Hypothalamus (tissue), 51 donors: ENCODE measurements around the gene PSMB5.
A peak's percentile ranks its signal among the peaks of the same experiment; 100 is the strongest.

Experiments used
- DNase-seq, 51 donors: peaks; one replicate each; lab custom pipeline; 2025; lab: John Stamatoyannopoulos, UW

Gene PSMB5

DNA sequence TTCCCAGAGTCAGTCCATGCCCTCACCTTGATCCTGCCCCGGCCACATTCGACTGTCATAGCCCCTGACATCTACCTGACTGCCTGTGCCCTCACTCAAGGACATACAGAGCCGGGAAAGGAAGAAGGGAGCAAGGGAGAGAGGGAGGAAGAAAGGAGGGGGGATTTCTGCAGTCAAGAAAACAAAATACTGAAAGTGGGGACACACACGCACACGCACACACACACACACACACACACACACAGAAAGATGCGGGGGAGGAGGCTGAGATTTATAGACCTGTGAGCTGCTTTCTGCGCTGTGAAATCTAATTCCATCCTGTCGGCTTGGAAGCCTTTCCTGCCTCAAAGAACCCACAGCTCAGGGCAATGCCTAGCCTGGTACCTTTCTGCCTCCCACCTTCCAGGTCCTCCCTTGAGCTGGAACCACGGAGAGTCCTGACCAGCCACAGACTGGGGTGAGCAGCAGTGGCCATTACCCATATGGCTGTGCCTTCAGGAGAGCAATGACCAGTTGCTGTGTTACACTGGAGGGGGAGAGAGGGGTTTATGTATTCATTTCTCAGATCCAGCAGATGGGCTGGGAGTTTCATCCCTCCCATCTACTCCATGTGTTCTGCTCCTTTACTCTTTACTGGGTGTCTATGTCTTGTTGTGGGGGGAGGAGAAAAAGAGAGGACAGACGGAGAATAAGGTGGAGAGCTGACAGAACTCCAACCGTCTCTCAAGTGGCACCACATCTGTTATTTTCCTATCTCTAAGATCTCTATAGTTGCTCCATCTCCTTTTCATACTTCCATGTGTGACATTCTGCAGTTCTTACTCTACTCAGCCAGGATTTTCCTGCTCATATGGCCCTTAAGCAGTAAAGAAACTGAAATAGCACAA, 37.7 kb downstream of the PSMB5 start:
- no peak for DNase-seq

DNA sequence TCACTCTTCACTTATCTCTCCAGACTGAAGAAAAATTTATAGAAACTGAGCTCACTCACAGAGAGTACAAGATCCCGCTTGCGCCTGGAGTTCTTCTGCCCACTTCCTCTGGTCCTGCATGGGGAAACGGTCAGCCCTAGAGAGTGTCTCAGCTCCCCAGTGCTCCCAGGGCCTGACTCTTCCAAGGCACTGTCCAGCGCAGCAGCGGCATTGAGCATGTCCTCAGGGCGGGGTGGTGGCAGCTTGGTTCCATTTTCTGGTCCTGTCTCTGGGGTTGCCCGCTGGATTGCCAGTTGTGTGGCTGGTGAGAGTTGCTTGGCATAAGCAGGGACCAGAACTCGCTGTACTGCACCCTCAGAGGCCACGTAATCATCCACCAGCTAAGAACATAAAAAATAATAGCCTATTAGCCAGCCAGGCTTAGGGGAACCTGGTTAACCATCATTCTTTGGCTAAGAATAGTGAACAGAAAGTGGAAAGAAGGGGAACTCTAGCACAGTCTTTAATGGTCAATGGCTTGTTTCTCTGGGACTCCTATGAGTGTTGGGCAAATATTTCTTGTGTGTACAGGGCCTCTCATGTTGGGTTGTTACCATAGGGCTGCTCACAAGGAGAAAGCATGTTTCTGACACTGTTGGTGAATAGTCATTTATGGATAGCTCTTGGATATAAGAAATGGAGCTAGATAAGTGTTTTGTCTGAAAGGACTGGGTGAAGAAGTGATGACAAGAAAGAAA, 38.6 kb downstream of the PSMB5 start:
- DNase-seq: no peak

DNA sequence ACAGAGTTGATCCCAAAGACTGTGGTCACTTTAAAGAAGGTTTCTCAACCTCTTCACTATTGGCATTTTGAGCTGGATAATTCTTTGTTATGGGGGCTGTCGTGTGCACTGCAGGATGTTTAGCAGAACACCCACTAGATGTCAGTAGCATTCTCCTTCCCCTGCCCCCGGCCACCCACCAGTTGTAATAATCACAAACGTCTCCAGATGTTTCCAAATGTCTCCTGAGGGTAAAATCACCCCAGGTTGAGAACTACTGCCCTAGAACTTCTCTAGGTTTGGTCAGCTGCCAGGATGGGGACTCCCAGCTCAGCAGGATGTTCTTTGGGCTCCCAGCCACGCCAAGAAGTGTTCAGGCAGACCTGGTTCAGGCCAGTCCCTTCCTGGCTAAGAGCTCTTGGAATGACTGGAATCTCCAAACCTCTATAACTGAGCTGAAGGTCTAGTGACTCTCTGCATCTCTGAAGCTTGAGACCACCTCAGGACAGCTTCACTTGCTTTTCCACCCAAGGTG, 39.9 kb downstream of the PSMB5 start:
- DNase-seq: peak in 10 of 51 donors; percentile 6 to 45 (median 14)

DNA sequence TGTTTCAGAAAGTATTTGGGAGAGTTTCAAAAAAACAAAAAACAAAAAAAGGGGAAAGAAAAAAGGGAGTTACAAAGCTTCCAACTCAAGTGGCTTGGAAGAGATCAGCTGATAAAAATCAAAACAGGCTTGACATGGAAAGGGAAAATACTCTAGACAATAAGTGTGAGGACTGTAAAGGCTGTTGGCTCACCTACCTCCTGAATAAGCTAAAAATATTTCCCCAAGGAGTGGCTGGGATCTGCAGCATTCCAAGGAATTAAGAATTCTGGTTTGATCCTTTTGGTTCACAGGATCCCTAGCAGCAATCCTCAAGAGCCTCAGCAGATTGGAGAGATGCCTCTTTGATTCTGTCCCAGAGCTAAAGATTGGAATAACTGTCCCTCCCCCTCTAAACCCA, 41.2 kb downstream of the PSMB5 start:
- DNase-seq: no peak

DNA sequence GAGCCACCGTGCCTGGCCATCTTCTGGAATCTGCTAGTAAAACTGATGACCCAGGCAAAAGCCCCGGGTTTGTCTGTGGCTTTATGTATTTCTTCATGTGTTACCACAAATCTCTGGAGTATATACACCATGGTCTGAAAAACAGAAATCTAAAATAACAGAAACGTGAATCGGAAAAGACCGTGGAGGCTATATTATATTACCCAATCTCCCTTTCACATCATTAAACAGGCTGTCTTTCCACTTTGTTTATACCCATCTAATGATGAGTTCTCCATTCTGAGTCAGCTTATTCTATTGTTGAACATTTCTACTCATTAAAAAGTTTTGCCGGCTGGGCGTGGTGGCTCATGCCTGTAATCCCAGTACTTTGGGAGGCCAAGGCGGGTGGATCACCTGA, 42.8 kb downstream of the PSMB5 start:
- DNase-seq: no peak

DNA sequence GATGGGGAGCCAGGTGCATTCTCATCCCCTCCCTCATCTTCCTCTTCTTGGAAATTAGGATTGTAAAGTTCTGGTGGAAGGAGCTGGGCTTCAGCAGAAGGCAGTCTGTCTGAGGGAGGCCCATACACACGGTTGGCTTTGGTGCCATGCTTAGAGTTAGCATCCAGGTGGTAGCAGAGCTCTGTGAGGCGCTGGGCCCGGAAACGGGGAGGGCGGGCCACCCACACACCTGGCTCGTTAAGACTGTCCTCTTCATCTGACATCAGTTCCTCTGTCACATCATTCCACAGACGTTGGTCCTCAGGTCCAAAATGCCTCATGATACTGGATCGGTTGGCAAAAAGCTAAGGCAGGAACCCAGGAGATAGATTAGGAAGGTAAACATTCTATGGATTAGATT, 47.4 kb downstream of the PSMB5 start:
- DNase-seq: no peak

DNA sequence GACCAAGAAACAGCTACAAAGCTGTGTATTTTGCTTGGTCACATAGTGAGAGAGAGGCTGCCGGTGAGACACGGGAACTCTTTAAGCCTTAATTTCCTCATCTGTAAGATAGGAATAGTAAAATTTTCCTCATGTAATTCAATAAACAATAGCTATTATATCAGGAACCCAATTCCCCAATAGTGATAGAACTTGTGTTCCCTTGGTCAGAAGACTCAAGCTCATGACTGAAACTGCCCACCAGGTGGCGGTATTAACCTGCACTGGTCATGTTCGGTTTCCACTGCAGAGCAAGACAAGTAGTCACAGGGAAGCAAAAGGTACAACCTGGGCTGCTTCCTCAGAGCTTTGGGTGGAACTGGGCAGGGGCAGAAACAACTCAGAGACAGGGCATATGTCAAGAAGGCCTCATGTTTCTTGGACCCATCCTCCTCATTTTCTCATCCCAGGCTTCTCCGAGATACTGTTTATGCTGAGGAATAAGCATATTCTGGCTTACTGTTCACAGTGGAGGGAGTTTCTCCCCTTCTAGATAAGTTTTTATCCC, 48.1 kb downstream of the PSMB5 start:
- DNase-seq: peak in 49 of 51 donors; percentile 16 to 98 (median 74)

DNA sequence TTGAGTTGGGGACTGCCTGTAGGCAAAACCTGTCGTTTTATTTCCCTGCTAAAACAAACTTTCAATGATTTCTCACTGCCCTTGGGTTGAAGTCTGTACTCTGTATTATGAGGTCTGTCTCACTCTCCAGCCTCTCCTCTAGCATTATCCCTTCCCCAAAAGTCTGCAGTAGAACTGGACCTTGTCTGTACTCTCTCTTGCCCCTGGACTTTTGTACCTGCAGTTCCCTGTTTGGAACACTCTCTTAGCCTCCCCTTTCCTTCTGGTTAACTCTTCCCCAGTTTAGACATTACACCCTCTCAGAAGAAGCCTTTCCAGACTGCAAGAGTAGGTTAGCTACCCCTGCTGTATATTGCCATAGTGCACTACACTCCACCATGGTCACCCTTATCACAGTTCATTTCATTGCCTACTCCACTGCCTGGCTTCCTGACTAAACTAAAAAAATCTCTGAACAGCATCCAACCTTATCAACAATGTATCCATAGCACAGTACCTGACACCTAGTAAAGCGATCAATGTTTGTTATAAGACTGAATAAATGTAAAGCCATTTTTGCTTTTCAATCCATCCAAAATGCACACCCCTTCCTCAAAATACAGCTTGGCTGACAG, 48.7 kb downstream of the PSMB5 start:
- DNase-seq: no peak

DNA sequence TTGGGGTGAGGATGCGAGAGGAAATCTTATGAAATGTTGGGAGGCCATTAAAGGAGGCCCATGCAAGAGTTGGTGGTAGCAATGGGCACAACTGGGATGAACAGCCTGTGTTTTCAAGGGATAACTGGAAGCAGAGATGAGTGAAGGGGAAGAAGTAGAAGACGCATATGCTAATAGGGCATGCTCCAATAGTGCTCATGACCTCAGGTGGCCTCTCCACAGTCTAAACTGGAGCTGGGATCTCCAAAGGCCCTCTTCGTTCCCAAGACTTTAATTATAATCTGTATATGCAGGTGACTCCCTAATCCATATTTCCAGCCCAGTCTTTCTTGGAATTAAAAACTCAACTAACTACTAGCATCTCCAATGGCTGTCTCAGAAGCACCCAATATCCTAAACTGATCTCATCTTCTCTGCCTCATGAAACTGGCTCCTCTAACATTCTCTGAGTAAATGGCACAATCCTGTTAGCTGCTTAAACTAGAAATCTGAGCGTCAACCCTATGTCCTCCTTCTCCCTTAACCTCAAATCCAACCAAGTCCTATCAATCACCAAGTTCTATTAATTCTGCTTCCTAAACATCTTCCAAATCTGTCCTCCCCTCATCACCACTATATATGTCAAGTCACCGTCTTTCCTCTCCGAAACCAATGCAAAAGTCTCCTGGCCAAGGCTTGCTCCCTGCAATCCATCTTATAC, 49.6 kb downstream of the PSMB5 start:
- no peak for DNase-seq

DNA sequence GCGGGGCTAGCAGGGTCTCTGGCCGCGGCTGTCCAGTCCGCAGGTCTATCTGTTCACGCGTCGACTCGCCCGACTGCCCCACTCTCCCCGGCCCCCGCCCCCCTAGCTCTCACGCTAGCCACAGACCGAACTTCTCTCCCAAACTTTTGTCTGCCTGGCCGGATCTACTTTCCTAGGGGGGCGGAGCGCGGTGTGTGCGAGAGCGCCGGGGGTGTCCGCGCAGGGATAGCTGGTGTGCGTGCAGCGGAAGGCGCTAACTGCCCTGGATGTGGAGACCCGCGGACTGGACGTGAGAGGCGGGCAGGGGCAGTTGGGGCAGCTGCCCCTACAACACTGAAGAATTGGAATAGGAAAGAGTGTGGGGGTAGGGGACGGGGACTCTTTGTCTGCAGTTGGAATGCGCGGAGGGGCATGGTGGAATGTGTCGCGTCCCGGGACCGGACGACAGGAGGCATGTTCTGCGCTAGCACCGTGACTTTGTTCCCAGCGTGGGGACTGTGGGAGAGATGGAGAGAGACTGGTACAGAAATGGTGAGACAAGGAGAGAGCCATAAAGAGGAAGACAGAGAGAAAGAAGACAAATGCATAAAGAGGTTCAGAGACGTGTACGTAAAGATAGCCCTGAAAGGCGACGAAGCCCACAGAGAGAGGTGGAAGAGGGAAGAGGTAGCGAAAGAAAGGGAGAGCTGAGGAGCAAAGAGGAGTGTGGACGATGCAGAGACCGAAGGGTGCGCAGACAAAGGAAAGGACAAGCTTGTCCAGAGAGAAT, 52.0 kb downstream of the PSMB5 start, which contains the start of gene AJUBA:
AJUBA (minus strand) TSS at position 75 of the 769 bp plus-strand sequence. CDS start 285 bp downstream, outside the sequence.
- DNase-seq: peak in 35 of 51 donors; percentile 6 to 68 (median 40)

DNA sequence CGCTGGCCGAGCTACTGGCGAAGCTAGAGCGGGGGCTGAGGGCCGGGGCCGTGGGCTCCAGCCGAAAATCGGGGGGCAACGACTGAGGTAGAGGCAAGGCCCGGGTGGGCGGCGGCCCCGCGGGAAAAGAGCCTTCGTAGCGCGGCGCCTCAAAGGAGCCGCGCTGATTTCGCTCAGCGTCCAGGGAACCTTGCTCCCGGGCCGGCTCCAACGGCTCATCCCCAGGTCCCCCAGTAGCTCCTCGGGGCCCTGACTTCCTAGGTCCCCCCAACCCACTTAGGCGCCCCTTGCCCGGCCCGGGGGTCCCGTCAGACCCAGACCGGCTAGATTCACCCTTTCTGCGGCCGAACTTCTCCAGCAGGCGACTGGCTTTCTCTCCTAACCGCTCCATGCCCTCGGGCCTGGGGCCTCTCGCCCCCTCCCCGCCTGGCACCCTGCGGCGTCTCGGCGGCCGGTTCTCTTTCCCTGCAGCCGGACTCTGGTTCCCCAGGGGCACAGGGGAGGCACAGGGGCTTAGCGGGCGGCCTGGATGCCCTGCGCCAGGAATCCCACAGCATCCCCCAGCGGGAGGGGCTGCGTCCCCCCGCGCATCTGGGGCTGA, 52.7 kb downstream of the PSMB5 start:
- DNase-seq: no peak

DNA sequence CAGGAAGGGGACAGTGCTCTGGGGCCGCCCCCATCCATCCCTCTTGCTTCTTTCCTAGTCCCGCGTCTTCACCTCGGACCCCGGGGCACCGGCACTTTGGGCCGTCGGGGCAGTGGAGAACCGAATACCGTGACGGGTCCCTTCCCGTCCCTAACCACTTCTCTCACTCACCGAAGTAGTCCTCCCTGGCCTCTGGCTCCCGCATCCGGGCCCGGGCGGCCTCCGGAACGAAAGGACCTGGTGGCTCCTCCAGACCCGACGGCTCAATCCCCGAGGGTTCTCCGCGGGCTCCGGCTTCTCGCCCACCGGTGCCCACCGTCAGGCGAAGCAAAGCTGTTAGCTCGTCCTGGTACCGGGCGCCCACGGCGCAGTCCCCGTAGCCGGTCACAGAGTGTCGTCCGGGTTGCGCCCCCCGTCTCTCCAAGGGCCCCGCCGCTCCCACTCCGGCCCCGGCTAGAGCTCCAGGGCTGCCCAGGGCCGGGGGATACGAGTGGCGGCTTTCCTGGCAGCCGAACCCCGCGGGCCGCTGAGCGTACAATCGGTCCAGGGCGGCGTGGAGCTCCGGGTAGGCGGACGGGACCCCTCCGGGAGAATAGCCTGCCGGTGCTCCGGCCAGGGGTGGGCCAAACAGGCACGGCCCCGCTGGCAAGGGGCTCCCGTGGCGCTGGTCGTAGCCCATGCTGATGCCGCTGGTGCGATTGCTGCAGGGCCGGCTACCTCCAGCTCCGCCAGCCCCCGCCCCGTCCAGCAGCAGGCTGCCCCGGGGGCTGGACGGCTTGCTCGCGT, 53.4 kb downstream of the PSMB5 start:
- no peak for DNase-seq

DNA sequence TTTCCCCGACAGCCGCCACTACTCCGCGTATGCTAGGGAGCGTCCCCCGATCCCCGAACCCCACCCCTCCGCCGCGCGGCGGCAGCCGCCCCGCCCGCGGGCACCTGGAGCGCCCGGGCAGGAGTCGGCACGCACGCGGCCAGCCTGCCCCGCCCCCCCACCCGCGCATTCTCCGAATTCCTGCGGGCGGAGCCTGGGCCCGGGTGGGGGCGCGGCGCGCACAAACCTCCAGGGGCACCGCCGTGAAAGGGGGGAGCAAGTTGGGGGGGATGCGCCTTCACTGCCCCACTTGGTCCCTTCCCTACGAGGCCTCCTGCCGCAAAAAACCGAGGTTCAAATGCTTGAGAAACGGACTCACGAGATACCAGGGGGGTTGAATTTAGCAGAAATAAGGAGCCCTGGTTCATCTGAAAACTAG, 54.0 kb downstream of the PSMB5 start:
- DNase-seq: peak in 1 of 51 donors; percentile 5

DNA sequence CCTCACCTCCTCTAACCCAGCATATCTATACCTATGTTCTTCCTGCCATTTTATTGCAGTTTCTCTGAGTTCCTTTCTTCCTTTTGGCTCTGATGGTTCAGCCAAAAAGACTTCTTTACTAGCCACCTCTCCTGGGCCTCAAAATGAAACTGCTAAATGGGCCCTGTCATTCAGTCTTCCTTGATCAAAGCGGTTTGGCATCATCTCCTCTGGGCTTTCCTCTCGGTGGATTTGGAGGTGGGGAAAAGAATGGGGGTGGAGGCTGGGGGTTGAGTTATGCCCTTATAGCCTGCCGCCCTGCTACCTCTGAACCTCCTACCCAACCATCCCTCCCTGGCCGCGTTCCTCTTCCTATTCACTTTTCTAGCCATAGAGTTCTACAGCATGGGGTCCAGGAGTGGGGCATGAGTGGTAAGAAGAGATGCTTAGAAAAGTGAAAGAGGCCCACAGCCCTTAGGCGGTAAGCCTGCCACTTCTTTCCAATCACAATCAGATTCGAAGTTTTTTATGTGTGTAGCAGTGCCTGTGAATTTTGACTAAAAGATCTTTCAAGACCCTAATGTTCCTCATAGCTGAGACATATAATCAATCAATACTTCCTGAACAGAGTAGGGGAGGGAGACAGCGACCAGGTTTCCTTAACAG, 54.8 kb downstream of the PSMB5 start:
- DNase-seq: no peak

DNA sequence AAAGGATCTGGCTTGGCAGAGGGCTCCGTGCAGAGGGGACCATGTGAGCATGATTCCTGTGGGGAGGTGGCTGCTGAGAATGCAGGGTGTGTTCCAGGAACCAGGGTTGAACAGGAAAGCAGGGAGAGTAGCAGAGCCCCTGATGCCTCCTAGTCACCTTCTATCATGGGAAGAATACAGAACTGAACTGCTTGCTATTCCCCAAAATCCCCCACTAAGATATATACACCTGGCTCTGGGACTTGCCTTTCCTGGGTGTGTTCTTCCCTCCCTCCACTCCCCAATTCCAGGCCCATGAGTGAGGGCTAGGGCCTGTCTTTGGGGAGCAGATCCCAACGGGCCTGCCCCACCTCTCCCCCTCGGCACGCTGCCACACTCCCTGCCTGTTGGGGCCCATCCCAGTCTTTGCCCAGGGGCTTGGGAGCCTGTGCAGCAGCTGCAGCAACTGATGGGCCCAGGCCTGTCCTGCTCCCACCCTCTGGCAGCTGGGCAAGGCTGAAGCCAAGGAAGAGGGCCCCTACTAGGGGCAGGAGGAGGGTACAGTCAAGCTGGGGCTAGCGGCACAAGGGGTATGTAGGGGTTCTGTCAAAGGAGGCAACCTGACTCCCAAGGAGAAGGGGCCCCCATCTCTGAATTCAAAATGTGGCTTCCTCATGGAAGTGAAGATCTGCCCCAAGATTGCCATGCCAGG, 55.6 kb downstream of the PSMB5 start:
- no peak for DNase-seq

DNA sequence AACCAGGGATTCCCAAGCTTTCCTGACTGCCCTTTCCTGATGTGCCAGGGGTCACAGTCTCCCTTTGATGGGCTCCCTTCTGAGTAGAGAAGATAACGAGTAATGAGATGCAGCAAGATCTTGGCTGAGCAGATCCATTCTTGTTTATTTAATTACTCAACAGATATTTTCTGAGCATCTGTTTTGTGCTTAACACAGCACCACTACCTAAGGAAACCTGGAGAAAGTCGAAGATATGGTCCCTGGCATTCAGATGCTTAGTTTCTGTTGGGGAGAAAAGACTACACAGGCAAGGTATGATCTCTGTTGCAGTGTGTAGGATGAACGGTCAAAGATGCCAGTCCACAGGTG, 56.2 kb downstream of the PSMB5 start:
- no peak for DNase-seq
